Erythroblast (primary cell): ENCODE data around the gene SMAD6.

Experiments used
- GATA1 ChIP-seq: IDR thresholded peaks from 2 replicates; pipeline ENCODE4 v1.6.1; 2011; ENCODE audit warnings: low read depth, mild to moderate bottlenecking, control low read depth, low read length, moderate library complexity
- POLR2A ChIP-seq: IDR thresholded peaks from 2 replicates; pipeline ENCODE4 v1.6.1; 2011; ENCODE audit warnings: mild to moderate bottlenecking, low read length

DNA sequence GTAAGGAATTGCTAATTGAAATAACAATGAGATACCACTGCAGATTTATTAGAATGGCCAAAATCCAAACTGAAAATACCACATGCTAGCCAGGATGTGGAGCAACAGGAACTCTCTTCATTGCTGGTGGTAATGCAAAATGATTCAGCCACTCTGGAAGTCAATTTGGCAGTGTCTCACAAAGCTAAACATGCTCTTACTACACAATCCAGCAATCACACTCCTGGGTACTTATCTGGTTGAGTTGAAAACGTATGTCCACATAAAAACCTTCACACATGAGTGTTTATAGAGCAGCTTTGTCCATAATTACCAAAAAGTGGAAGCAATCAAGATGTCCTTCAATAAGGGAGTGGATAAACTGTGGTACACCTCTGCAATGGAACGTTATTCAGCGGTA is 113.3 kb downstream of the SMAD6 start:
- TF ChIP-seq POLR2A (no peak), GATA1 (no peak)
